GM18502 (cell line): ENCODE measurements around the gene LAMTOR4.
"Not testable (repeated sequence)": the region's sequence is repeated elsewhere in the genome, so short reads cannot be mapped to it uniquely, and the experiment has no call there.

Experiments
- ATAC-seq: cut with Tn5 transposase; IDR thresholded peaks from one replicate; pipeline ENCODE4 v1.9.1; 2021; ENCODE audit warnings: mild to moderate bottlenecking; ENCODE audit not compliant: unreplicated experiment, poor library complexity

The LAMTOR4 gene

DNA sequence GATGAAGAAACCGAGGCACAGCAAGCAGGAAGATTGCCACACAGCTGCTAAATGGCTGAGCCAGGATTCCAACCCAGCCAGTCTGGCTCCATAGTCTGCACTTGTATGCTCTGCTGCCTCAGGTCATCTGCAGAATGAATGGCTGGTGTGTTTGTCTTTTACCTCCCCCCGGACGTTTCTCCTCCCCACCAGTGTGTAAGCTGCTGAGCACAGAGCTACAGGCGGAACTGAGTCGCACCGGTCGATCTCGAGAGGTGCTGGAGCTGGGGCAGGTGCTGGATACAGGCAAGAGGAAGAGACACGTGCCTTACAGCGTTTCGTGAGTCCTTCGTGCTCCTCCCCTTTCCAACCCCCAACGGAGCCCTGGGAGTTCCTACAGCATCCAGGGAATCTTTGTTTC is 26.7 kb upstream of the LAMTOR4 start:
- ATAC-seq = no peak

DNA sequence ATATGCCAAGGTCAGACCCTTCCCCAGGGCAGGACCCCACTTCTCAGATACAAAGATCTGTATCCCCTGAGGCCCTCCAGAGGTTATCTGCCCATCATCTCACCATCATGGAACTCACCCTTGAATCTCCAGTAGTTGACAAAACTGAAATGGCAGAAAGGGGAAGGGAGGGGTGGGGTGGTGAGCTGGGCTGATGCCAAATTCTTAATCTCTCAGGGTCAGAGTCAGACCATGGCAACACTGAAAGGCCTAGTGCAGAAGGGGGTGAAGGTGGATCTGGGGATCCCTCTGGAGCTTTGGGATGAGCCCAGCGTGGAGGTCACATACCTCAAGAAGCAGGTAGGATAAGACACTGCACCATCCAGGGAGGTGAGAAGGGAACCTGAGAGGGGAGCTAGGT is 26.1 kb upstream of the LAMTOR4 start:
- no peak for ATAC-seq

DNA sequence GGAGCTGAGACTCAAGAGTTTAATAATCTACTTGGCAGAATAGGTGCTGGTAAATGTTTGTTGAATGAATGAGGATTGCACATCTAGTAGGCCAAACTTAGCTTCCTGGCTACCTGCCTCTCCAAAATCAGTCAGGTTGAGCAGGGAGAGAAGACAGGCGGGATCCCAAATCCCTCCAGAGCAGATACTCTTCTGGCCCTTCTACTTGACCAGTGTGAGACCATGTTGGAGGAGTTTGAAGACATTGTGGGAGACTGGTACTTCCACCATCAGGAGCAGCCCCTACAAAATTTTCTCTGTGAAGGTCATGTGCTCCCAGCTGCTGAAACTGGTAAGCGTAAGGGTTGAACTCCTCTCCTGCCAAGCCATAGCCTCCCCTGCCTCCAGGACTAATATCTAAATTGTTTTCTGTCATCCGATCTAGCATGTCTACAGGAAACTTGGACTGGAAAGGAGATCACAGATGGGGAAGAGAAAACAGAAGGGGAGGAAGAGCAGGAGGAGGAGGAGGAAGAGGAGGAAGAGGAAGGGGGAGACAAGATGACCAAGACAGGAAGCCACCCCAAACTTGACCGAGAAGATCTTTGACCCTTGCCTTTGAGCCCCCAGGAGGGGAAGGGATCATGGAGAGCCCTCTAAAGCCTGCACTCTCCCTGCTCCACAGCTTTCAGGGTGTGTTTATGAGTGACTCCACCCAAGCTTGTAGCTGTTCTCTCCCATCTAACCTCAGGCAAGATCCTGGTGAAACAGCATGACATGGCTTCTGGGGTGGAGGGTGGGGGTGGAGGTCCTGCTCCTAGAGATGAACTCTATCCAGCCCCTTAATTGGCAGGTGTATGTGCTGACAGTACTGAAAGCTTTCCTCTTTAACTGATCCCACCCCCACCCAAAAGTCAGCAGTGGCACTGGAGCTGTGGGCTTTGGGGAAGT is 24.2 kb upstream of the LAMTOR4 start:
- ATAC-seq = no peak

DNA sequence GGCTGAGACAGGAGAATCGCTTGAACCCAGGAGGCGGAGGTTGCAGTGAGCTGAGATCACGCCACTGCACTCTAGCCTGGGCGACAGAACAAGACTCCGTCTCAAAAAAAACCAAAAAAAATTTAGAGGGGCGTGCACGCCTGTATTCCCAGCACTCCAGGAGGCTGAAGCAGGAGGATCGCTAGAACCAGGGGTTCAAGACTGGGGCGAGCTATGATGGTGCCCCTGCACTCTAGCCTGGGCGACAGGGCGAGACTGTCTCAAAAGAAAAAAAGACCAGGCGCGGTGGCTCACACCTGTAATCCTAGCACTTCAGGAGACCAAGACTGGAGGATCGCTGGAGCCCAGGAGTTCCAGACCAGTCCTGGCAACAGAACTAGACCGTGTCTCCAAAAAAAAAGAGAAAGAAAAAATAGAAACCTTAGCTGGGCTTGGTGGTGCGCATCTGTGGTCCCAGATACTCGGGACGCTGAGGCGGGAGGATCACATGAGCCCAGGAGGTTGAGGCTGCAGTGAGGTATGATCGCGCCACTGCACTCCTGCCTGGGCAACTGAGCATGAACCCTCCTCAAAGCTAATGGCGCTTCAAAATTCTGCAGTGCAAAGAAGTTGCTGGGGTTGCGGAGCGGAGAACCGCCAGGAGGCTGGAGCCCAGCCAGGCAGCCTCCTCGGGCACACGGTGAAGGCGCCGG is 22.3 kb upstream of the LAMTOR4 start:
- peak; percentile 2 for ATAC-seq

DNA sequence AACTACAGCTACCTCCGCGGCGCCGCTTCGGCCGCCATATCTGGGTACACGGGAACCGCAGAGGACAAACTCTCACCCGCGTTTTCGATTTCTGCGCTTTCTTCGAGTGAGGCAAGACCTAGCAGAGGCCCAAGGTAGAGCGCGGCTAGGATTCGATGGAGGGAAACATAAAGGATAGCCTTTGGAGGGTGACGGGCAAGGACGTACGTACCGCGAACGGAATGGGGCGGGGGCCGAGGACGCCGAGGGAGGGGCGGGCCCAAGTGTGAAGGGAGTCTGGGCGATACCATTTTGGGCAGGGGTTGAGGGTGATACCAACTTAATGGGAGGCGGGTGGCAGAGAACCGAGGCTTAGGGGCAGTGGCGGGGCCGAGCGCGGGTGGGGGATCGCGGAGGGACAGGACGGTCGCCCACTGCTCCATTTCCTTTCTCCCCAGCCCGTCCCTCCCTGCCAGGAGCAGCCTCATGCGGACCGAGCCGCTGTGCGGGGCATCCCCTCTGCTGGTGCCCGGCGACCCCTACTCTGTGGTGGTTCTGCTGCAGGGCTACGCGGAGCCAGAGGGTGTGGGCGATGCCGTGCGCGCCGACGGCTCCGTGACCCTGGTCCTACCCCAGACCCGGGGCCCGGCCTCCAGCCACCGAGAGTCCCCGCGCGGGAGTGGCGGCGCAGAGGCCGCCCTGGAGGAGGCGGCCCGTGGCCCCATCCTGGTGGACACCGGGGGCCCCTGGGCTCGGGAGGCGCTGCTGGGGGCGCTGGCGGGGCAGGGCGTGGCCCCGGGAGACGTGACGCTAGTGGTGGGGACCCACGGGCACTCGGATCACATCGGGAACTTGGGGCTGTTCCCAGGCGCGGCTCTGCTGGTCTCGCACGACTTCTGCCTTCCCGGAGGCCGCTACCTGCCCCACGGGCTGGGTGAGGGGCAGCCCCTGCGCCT is 21.5 kb upstream of the LAMTOR4 start, which contains the start of gene MBLAC1:
TSS of gene MBLAC1 (plus strand) at position 37 of the 935 bp plus-strand sequence. CDS start at position 466, 429 bp downstream.
- peak; percentile 68 for ATAC-seq

DNA sequence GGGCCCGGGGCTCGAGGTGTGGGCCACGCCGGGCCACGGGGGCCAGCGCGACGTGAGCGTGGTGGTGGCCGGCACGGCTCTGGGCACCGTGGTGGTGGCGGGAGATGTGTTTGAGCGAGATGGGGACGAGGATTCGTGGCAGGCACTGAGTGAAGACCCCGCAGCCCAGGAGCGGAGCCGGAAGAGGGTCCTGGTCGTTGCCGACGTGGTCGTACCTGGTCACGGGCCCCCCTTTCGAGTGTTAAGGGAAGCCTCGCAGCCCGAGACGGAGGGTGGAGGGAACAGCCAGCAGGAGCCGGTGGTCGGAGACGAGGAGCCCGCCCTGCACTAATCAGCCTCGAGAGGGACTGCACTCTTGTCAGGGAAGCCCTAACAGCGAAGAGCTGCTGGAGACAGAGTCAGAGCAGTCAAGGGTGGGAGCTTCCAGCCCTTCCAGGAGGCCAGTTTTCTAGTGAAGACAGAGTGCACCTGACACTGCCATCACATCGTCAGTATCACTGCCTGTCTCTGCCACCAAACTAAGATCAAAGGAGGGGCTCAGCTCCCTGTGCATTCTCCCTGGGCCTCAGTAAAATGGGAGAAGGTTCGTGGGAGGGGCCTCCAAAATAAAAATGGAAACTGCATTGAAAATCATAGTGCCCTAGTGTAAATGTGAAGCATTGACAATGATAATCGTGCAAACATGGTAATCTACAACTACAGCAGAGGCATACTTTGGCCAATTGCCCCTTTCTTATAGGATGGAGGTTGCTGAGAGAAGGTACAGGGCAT is 20.7 kb upstream of the LAMTOR4 start:
- ATAC-seq = peak; percentile 8

DNA sequence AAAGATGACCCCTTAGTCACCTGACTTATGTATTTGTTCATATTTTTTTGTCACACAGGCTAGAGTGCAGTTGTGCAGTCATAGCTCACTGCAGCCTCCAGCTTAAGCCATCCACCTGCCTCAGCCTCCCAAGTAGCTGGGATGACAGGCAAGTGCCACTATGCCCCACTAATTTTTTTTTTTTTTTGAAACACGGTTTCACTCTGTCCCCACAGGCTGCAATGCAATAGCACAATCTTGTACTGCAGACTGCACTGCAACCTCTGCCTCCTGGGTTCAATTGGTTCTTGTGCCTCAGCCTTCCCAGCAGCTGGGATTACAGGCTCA is 20.1 kb upstream of the LAMTOR4 start:
- no peak for ATAC-seq

DNA sequence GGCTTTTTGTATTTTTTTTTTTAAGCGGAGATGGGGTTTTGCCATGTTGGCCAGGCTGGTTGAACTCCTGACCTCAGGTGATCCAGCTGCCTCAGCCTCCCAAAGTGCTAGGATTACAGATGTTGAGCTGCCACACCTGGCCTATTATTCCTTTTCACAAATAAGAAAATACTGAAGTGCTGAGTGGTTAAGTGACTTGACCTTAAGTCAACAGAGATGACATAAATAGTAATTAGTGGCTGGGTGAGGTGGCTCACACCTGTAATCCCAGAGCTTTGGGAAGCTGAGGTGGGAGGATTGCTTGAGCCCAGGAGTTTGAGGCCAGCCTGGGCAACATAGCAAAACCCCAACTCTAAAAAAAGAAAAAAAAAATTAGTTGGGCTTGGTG is 18.5 kb upstream of the LAMTOR4 start:
- ATAC-seq = not testable (repeated sequence)

DNA sequence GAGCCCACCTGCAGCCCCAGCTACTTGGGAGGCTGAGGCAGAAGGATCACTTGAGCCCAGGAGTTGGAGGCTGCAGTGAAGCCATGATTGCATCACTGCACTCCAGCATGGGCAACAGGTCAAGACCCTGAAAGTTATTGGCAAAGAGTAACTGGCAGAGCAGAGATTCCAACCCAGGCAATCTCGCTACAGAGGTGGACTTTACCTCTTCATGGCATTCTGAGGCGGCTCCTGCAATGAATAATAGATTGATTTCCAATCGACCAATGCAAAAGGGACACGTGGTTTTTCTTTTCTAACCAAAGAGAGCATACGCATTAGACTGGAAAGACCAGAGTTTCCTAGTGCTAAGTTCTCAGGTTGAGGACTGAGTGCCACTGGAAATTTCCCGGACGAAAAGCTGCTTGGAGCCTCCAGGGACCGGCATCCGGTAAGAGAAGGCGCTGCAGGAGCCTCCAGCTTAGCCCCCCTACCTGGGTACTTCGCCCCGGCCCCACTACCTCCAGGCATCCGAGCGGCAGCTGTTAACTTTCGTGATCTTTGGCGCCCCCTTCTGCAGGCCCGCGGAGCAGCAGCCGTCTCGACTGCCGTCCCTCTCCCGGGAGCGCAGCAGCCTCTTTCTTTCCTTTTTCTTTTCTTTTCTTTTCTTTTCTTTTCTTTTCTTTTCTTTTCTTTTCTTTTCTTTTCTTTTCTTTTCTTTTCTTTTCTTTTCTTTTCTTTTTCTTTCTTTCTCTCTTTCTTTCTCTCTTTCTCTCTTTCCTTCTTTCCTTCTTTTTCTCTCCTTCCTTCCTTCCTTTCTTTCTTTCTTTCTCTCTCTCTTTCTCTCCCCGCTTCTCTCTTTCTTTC is 17.9 kb upstream of the LAMTOR4 start:
- no peak for ATAC-seq

DNA sequence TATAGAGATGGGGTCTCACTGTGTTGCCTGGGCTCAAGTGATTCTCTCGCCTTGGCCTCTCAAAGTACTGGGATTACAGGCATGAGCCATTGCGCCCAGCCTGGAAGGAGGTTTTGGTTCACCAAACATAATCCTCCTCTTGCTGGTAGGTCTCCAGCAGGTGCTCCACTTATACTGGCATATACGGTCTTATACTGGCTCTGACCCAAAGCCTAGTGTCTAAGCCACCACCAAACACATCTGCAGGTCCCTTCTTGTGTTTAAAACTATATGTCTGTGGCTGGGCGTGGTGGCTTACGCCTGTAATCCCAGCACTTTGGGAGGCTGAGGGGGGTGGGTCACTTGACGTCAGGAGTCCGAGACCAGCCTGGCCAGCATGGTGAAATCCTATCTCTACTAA is 16.6 kb upstream of the LAMTOR4 start:
- ATAC-seq = no peak

DNA sequence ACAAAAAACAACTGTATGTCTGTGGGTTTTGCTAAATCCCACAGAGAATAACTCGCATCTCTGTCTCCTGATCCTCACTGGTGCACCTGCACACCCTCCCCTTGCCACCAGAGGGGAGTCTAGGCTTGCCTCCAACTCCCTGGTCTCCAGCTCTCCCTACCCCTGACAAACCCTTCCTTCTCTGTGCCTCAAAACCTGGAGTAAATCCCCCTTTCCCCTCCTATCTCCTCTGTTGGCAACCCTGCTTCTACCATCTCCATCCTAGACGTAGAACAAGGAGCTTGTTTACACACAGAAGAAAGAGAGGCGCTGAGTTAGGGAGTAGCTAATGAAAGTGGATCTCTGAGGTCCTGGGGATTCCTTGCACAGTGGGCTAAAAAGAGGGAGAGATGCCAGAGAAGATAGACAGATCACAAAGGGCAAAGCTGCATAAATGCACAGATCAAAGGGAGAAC is 16.0 kb upstream of the LAMTOR4 start:
- peak; percentile 61 for ATAC-seq

DNA sequence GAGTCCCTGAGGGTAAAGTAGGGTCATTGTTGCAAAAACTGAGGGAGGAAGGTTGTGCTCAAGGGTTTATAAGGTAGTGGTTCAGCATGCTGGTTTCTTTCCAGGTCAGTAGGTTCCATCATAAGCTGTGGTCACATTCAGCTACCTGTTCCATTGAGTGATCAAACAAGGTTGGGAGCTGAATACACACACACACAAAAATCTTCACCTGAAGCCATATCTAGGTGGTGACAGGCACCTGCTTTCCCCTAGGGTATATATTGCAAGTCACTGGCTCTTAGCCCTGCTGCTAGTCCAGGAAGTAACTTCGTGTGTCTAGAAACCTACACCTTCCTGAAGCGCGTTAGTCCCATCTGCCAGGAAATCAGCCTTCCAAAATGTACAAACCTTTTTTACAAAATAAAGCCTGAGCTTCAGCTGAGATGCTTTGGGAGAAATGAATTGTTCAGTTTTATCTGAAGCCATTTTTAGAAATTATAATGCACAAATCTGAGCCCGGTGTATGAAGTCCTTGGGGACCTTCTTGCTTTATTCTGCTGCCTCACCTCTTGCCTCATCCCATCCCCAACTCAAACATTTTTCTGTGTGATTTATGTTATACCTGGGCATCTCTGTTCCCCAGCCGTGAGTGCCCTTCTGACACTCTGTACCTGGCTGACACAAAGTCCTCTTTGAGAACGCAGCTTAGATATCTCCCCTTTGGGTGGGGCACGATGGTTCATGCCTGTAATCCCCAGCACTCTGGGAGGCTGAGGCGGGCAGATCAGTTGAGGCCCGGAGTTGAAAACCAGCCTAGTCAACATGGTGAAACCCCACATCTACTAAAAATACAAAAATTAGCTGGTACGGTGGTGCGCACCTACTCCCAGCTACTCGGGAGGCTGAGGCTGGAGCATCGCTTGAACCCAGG is 10.6 kb upstream of the LAMTOR4 start:
- ATAC-seq = no peak

DNA sequence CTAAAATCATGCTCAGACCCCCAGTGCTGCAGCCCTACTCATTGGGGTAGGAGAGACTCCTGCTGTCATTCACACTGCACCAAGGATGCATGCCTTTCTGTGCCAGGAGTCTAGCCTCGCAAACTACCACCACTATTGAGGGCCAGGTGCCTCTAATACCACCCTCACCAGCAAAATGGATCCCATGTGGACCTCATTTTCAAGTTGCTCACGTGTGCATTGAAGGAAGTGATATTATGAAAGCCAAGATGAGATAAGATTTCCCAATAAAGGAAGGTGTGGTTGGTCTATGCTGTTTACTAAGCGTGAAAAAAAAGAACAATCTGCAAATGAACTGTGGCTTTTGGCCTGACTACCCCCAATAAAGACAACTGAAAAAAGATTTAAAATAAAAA is 7.2 kb upstream of the LAMTOR4 start:
- ATAC-seq = no peak

DNA sequence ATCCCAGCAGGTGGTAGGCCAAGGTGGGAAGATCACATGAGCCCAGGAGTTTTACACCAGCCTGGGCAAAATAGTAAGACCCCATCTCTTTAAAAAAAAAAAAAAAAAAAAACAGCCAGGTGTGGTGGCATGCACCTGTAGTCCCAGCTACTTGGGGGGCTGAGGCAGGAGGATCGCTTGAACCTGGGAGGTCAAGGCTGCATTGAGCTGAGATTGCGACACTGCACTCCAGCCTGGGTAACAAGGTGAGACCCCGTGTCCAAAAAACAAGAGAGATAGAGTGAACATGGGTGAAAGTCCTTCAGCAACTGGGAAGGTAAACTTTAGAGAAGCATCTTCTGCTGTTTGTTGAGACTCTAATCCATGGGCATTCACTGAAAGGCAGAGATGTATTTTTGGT is 6.3 kb upstream of the LAMTOR4 start:
- ATAC-seq = no peak

DNA sequence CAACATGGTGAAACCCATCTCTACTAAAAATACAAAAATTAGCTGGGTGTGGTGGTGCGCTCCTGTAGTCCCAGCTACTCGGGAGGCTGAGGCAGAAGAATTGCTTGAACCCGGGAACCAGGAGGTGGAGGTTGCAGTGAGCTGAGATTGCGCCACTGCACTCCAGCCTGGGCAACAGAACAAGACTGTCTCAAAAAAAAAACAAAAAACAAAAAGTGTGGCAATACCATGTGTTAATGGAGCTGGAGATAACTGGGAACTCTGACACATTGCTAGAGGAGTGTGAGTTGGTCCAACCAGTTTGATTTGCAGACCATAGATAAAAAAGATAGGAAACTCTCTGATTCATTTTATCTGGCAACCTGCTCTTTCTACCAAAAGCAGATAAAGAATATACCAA is 2.4 kb upstream of the LAMTOR4 start:
- ATAC-seq = not testable (repeated sequence)

DNA sequence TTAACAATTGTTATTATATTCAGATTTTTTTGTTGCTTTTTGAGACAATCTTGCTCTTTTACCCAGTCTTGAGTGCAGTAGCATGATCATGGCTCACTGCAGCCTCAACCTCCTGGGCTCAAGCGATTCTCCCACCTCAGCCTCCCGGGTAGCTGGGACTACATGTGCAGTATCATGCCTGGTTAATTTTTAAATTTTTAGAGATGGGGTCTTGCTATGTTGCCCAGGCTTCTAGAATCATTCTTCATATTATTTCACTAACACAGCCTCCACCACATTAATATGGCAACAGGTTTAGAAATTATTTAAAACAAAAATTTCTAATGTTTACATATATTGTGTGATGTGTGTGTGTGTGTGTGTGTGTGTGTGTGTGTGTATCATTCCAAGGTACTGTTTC is 1.4 kb upstream of the LAMTOR4 start:
- no peak for ATAC-seq

DNA sequence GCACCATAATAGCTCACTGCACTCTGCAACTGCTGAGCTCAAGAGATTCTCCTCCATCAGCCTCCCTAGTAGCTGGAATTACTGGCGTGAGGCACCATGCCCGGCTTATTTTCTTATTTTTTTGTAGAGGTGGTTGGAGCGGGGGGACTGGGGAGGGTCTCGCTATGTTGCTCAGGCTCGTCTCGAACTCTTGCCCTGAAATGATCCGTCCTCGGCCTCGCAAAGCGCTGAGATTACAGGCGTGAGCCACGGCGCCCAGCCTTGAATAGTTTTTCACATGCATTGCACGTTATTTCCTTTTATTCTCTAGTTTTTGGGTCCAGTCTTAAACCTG is 526 bp upstream of the LAMTOR4 start:
- no peak for ATAC-seq

DNA sequence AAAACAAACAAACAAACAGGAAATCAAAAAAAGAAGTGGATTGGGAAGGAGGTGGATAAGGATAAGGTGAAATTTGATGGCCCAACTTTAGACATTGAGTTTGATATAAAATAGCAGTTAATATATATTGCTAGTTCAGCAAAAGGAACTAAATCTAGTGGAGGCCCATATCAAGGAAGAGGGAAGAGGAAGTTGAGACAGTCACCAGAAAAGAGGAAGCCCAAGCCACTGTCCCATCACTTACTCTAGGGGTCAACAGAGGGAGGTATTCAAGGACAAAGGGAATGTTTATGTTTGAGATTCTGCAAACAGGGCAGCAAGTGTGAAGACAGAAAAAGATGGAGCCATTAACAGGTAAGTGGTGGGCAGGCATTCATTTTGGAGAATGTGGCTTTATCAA is 3.7 kb downstream of the LAMTOR4 start:
- no peak for ATAC-seq
